HepG2 (cell line): ENCODE results near the gene NUBP2. TPM values are rescaled to one million over a fixed set of nuclear protein-coding genes. Genes with fewer than 3 reads are reported as not detected.
A peak's percentile ranks its signal among the peaks of the same experiment; 100 is the strongest.

Experiments used
- HNRNPH1 ChIP-seq: fragments of 200-400 bp; formaldehyde crosslinking; optimal IDR thresholded peaks from 2 replicates; pipeline ENCODE3; 2017; ENCODE audit warnings: mild to moderate bottlenecking, low read depth, low read length
- NFIC ChIP-seq: IDR thresholded peaks from 2 replicates; pipeline ENCODE4 v1.6.1; 2012; ENCODE audit warnings: mild to moderate bottlenecking, low read length, inconsistent platforms
- NFYB ChIP-seq: sonication (generic); formaldehyde crosslinking; IDR thresholded peaks from 2 replicates; pipeline ENCODE4 v1.4.0; 2020; ENCODE audit warnings: missing genetic modification reagents
- POLR2G ChIP-seq: fragments of 200-400 bp; formaldehyde crosslinking; IDR thresholded peaks from 2 replicates; pipeline ENCODE4 v1.6.1; 2018; ENCODE audit warnings: mild to moderate bottlenecking, low read depth, low read length, moderate library complexity
- SKI ChIP-seq: fragments of 450-650 bp; IDR thresholded peaks from one replicate; pipeline ENCODE4 v1.6.1; 2018; ENCODE audit warnings: mild to moderate bottlenecking; ENCODE audit not compliant: partially characterized antibody
- ZBTB38 ChIP-seq: sonication (generic); formaldehyde crosslinking; IDR thresholded peaks from 2 replicates; pipeline ENCODE4 v1.5.1; 2020; ENCODE audit warnings: mild to moderate bottlenecking, missing genetic modification reagents
- ZNF138 ChIP-seq: sonication (generic); formaldehyde crosslinking; IDR thresholded peaks from 2 replicates; pipeline ENCODE4 v1.5.0; 2020; ENCODE audit warnings: mild to moderate bottlenecking, low read depth, missing genetic modification reagents
- ZNF17 ChIP-seq: sonication (generic); formaldehyde crosslinking; IDR thresholded peaks from 2 replicates; pipeline ENCODE4 v1.5.0; 2020; ENCODE audit warnings: mild to moderate bottlenecking, missing genetic modification reagents
- ZNF543 ChIP-seq: sonication (generic); formaldehyde crosslinking; IDR thresholded peaks from 2 replicates; pipeline ENCODE4 v1.4.0; 2020; ENCODE audit warnings: mild to moderate bottlenecking, missing genetic modification reagents
- ZNF550 ChIP-seq: sonication (generic); formaldehyde crosslinking; IDR thresholded peaks from 2 replicates; pipeline ENCODE4 v1.4.0; 2020; ENCODE audit warnings: mild to moderate bottlenecking, missing genetic modification reagents, borderline replicate concordance
- ZNF761 ChIP-seq: sonication (generic); formaldehyde crosslinking; conservative IDR thresholded peaks from 2 replicates; pipeline ENCODE4 v1.4.0; 2020; ENCODE audit warnings: mild to moderate bottlenecking, missing genetic modification reagents
- polyA plus RNA-seq, 8 experiments: library from polyadenylated mRNA; depleted of rRNA in 3 of 8; stranded (reverse) in 7 of 8; unstranded in 1 of 8; fragments of >200 nt; fragmentation: Illumina TruSeq in 4 of 8; extraction: Trizol in 4 of 8; gene quantifications; 2 replicates each; pipeline versions ENCODE4 v1.2.1 to v1.2.3, GENCODE V29; 2011 to 2016; ENCODE audit warnings: low read depth in 4 of 8, missing spikeins in 1 of 8, mixed read lengths in 1 of 8; ENCODE audit not compliant: insufficient read depth in 1 of 8
- total RNA-seq, 5 experiments: library from RNA; depleted of rRNA; stranded (reverse); fragments of >200 nt; fragmentation: Illumina TruSeq; extraction: Trizol; gene quantifications; 2 replicates each; pipeline ENCODE4 v1.2.3, GENCODE V29; 2016; ENCODE audit warnings: low read depth in 1 of 5
- TF ChIP-seq, protein P1 (sequence below): sonication (generic); formaldehyde crosslinking; IDR thresholded peaks from 2 replicates; pipeline ENCODE4 v1.4.0; 2020; ENCODE audit warnings: mild to moderate bottlenecking, missing genetic modification reagents
- TF ChIP-seq, protein P2 (sequence below): IDR thresholded peaks from 2 replicates; pipeline ENCODE4 v1.6.1; 2016; ENCODE audit warnings: low read depth, borderline replicate concordance
- TF ChIP-seq, protein P3 (sequence below): IDR thresholded peaks from 2 replicates; pipeline ENCODE4 v1.6.1; 2016; ENCODE audit warnings: control low read depth
- TF ChIP-seq, protein P4 (sequence below): sonication (generic); formaldehyde crosslinking; IDR thresholded peaks from 2 replicates; pipeline ENCODE4 v1.5.1; 2020; ENCODE audit warnings: missing genetic modification reagents, mild to moderate bottlenecking, borderline replicate concordance
- TF ChIP-seq, protein P5 (sequence below): sonication (generic); formaldehyde crosslinking; IDR thresholded peaks from 2 replicates; pipeline ENCODE4 v1.8.0; 2022; ENCODE audit warnings: mild to moderate bottlenecking, missing genetic modification reagents, moderate library complexity
- TF ChIP-seq, protein P6 (sequence below): sonication (generic); formaldehyde crosslinking; conservative IDR thresholded peaks from 2 replicates; pipeline ENCODE4 v1.4.0; 2020; ENCODE audit warnings: missing genetic modification reagents

The NUBP2 gene
- total and polyA plus RNA-seq, 2 of the 13 experiments (the other 11 are each of a cell fraction or from before 2014, with no cell fraction given): 25.7 to 61.5 TPM

DNA sequence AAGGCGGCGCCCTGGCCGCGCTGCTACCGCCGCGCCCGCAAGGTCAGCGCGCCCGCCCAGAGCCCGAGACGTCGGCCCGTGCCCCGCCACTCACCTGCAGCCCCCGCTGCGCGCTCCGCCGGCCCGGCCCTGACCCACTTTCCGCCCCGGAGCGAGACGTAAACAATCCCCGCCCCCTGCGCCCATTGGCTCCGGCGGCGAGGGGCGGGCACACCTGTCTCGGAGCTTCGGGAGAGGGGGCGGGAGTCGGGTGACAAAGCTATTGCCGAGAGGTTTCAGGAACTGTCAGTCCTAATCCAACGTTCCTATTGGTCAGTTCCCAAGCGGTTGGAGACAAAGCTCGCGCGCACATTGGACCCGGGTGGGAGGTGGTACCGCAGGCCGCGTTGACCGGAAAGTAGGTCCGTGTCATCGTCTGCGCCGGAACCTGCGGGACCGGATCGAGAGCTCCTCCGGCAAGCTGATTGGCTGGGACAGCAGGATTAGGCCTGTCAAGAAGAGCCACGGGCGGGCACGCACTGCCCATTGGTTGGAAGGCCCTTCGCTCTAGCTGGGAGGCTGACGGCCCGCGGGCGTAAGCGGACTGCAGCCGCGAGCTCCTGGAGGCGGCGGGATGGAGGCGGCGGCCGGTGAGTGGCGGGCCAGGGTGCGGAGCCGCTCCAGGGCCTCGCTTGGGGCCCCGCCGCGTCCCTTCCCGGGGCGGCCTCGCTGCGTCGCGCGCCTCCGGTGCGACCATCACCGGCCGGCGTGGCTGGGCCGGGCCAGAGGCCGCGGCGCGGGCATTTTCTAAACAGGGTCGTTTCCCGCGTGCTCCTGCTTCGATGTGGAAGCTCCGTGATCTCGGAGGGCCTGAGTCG, at the start of gene NUBP2, which contains the start of gene SPSB3 (continued):
- TF ChIP-seq, protein P1, sequence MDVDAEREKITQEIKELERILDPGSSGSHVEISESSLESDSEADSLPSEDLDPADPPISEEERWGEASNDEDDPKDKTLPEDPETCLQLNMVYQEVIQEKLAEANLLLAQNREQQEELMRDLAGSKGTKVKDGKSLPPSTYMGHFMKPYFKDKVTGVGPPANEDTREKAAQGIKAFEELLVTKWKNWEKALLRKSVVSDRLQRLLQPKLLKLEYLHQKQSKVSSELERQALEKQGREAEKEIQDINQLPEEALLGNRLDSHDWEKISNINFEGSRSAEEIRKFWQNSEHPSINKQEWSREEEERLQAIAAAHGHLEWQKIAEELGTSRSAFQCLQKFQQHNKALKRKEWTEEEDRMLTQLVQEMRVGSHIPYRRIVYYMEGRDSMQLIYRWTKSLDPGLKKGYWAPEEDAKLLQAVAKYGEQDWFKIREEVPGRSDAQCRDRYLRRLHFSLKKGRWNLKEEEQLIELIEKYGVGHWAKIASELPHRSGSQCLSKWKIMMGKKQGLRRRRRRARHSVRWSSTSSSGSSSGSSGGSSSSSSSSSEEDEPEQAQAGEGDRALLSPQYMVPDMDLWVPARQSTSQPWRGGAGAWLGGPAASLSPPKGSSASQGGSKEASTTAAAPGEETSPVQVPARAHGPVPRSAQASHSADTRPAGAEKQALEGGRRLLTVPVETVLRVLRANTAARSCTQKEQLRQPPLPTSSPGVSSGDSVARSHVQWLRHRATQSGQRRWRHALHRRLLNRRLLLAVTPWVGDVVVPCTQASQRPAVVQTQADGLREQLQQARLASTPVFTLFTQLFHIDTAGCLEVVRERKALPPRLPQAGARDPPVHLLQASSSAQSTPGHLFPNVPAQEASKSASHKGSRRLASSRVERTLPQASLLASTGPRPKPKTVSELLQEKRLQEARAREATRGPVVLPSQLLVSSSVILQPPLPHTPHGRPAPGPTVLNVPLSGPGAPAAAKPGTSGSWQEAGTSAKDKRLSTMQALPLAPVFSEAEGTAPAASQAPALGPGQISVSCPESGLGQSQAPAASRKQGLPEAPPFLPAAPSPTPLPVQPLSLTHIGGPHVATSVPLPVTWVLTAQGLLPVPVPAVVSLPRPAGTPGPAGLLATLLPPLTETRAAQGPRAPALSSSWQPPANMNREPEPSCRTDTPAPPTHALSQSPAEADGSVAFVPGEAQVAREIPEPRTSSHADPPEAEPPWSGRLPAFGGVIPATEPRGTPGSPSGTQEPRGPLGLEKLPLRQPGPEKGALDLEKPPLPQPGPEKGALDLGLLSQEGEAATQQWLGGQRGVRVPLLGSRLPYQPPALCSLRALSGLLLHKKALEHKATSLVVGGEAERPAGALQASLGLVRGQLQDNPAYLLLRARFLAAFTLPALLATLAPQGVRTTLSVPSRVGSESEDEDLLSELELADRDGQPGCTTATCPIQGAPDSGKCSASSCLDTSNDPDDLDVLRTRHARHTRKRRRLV: no peak
- TF ChIP-seq ZBTB38 (CRISPR knock-in tag) (no peak), ZNF138 (no peak), ZNF550 (CRISPR knock-in tag) (no peak), POLR2G (peak; percentile 70), NFIC (no peak), ZNF17 (CRISPR knock-in tag) (no peak), ZNF761 (CRISPR knock-in tag) (no peak), ZNF543 (CRISPR knock-in tag) (no peak), HNRNPH1 (no peak), SKI (peak; percentile 85), NFYB (CRISPR knock-in tag) (peak; percentile 97)
- TF ChIP-seq, protein P2, sequence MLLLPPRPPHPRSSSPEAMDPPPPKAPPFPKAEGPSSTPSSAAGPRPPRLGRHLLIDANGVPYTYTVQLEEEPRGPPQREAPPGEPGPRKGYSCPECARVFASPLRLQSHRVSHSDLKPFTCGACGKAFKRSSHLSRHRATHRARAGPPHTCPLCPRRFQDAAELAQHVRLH (CRISPR knock-in tag): no peak
- TF ChIP-seq, protein P3, sequence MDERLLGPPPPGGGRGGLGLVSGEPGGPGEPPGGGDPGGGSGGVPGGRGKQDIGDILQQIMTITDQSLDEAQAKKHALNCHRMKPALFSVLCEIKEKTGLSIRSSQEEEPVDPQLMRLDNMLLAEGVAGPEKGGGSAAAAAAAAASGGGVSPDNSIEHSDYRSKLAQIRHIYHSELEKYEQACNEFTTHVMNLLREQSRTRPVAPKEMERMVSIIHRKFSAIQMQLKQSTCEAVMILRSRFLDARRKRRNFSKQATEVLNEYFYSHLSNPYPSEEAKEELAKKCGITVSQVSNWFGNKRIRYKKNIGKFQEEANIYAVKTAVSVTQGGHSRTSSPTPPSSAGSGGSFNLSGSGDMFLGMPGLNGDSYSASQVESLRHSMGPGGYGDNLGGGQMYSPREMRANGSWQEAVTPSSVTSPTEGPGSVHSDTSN: peak; percentile 94
- TF ChIP-seq, protein P4, sequence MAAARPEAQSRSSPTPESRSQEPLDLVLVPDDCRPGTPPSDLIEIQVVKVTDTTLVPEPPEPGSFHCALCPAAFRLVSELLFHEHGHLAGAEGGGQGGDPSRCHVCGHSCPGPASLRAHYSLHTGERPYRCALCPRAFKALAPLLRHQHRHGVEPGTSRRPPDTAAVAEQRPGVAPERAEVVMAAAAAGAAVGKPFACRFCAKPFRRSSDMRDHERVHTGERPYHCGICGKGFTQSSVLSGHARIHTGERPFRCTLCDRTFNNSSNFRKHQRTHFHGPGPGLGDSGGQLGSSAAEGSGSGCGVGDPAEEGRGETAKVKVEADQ: no peak
- TF ChIP-seq, protein P5, sequence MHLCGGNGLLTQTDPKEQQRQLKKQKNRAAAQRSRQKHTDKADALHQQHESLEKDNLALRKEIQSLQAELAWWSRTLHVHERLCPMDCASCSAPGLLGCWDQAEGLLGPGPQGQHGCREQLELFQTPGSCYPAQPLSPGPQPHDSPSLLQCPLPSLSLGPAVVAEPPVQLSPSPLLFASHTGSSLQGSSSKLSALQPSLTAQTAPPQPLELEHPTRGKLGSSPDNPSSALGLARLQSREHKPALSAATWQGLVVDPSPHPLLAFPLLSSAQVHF (CRISPR knock-in tag): no peak
- TF ChIP-seq, protein P6, sequence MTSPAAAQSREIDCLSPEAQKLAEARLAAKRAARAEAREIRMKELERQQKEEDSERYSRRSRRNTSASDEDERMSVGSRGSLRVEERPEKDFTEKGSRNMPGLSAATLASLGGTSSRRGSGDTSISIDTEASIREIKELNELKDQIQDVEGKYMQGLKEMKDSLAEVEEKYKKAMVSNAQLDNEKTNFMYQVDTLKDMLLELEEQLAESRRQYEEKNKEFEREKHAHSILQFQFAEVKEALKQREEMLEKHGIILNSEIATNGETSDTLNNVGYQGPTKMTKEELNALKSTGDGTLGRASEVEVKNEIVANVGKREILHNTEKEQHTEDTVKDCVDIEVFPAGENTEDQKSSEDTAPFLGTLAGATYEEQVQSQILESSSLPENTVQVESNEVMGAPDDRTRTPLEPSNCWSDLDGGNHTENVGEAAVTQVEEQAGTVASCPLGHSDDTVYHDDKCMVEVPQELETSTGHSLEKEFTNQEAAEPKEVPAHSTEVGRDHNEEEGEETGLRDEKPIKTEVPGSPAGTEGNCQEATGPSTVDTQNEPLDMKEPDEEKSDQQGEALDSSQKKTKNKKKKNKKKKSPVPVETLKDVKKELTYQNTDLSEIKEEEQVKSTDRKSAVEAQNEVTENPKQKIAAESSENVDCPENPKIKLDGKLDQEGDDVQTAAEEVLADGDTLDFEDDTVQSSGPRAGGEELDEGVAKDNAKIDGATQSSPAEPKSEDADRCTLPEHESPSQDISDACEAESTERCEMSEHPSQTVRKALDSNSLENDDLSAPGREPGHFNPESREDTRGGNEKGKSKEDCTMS (CRISPR knock-in tag): no peak
